ENCODE data around the gene FGL2. TPM values are rescaled to one million over a fixed set of nuclear protein-coding genes. Genes with fewer than 3 reads are reported as not detected.
"Not testable (repeated sequence)": the region's sequence is repeated elsewhere in the genome, so short reads cannot be mapped to it uniquely, and the experiment has no call there.

Gene FGL2
- total and polyA plus RNA-seq, 11 donors = 2.5 to 56.9 (median 8.6) TPM

DNA sequence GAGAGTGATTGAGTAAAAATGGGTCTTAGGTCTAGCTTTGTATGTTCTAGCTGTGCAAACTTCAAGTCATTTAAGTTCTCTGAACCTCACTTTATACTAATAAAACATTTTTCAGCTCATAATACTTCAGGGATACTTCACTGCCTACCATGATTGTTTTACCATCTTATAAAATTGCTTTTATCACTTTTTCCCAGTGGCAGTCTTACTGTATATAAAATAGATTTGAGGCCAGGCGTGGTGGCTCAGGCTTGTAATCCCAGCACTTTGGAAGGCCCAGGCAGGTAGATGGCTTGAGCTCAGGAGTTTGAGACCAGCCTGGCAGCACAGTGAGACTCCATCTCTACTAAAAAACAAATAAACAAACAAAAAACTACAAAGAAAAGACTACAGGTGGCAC is 17.4 kb downstream of the FGL2 start:
- TF ChIP-seq POLR2A (IDR thresholded peaks at IDR 0.05) = no peak
- TF ChIP-seq CTCF (IDR thresholded peaks at IDR 0.05) = no peak
- 96 to 100% (median 97%) methylated on average over 1 of the region's 1 CpG for WGBS, 4 donors

DNA sequence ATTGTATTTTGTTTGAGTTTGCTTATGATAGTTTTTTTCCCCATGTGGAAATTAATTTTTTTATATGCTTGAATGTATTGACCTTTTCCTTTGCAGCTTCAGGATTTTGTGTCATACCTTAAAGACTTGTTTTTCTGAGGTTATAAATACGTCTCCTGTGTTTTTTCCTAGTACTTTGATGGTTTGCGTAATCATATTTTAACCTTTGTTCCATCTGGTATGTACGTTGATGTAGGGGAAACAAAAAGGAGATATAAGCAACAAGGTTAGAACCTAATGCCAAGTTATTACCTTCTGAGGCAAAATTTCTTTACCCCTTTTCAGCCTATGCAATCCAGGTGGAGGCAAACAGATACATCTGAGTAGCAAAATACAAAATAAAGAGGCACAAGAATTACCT is 17.9 kb downstream of the FGL2 start:
- intact Hi-C loops (cut with DNase I) = no loop called here
- peaks cover 0 to 4% (median 0%) of the 10 kb centered on the region in 12 donors for H3K9me3 ChIP-seq
- no peak for DNase-seq
- no peak overlapping the region for H3K27ac ChIP-seq
- no peaks in the 10 kb centered on the region for H3K36me3 ChIP-seq
- no peak for ATAC-seq
- TF ChIP-seq CTCF (IDR thresholded peaks at IDR 0.05) (no peak), POLR2A (IDR thresholded peaks at IDR 0.05) (no peak)
- H3K4me1 ChIP-seq = peaks cover 0 to 40% (median 0%) of the 10 kb centered on the region in 12 donors
- H3K27me3 ChIP-seq = no peaks in the 10 kb centered on the region
- 92 to 98% (median 95%) methylated on average over 3 of the region's 3 CpGs for WGBS, 4 donors
- no peak overlapping the region for H3K4me3 ChIP-seq

More for the DNA sequence above, 17.4 kb downstream of the FGL2 start:
- Histone ChIP-seq H3K4me3 (no peak overlapping the region), H3K9me3 (peaks cover 0 to 4% (median 0%) of the 10 kb centered on the region in 12 donors), H3K36me3 (no peaks in the 10 kb centered on the region), H3K4me1 (peaks cover 0 to 45% (median 0%) of the 10 kb centered on the region in 12 donors), H3K27ac (no peak overlapping the region), H3K27me3 (no peaks in the 10 kb centered on the region)
- intact Hi-C loops (cut with DNase I) = no loop called here
- DNase-seq (no peak), ATAC-seq (no peak)

DNA sequence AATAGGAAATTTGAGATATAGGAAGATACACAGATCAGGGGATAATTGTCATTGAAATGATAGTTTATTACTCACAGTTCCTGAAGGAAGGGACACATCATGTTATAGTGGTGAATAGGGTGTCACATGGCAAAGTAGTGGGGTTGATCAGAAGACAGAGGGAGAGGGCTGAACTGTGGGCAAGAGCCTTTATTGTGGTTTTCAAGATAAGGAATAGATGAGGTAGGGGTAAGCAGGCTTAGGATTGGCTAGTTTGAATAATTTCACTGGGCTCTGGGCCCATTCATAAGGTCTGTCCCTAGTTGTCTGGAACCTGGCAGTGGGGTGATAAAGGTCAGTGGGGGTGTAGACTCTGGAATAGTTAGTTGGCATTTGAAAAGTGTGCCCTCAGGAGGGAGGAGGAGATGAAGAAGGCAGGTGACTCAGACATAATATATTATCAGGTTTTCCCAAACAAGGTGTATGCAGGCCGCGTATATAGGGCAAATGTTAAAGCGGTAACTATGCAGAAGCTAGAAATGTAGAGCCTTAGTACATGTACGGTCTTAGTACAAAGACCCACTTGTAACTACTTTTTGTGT is 18.5 kb downstream of the FGL2 start:
- DNase-seq = no peak
- Histone ChIP-seq H3K4me3 (no peak overlapping the region), H3K9me3 (peaks cover 0 to 4% (median 0%) of the 10 kb centered on the region in 12 donors), H3K27me3 (no peaks in the 10 kb centered on the region), H3K36me3 (no peaks in the 10 kb centered on the region), H3K4me1 (peaks cover 0 to 34% (median 0%) of the 10 kb centered on the region in 12 donors), H3K27ac (no peak overlapping the region)
- TF ChIP-seq POLR2A (IDR thresholded peaks at IDR 0.05) (no peak), CTCF (IDR thresholded peaks at IDR 0.05) (no peak)
- intact Hi-C loops (cut with DNase I) = no loop called here
- no peak for ATAC-seq
- WGBS, 4 donors = 88 to 99% (median 94%) methylated on average over 4 of the region's 4 CpGs

- DNase-seq; ATAC-seq; intact Hi-C loops (cut with DNase I): not testable (repeated sequence)
Observed at GRCh38 chr7:77178024-77178423, 21.6 kb downstream of the FGL2 start.

DNA sequence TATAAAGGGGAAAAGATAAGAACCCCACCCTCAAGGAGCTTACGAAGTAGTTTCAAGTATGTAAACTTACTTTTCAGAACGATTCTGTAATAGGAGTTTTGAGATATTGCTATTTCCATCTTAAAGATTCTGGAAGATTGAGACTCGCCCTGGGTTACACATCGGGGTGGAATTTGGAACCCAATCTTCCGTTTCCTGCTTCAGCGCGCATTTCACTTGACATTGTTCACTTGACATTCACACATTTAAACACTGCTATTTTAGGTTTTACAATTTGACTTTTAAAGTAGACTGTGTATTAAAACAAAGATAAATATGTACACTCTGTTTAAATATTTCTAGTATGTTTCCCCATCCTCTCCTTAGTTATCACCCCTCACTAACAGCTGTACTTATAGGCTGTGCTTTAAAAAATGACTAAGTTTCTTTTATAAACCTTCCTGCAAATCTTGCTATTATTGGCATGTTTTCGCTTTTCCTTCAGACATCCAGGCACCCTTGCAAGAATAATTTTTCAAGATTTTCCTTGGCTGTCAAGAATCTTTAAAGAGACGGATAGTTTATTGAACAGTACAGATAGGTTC is 22.2 kb downstream of the FGL2 start:
- H3K4me3 ChIP-seq; H3K9me3 ChIP-seq; intact Hi-C loops (cut with DNase I); H3K27ac ChIP-seq; H3K4me1 ChIP-seq; DNase-seq; H3K27me3 ChIP-seq; H3K36me3 ChIP-seq; ATAC-seq: not testable (repeated sequence)
- WGBS, 4 donors = 66 to 84% (median 71%) methylated on average over 9 of the region's 9 CpGs

More at GRCh38 chr7:77178024-77178423, 21.6 kb downstream of the FGL2 start:
- not testable (repeated sequence) for H3K27ac ChIP-seq, H3K4me3 ChIP-seq, H3K27me3 ChIP-seq, H3K36me3 ChIP-seq, H3K4me1 ChIP-seq, H3K9me3 ChIP-seq

GRCh38 chr7:77175274-77175800 is 24.3 kb downstream of the FGL2 start:
- peak overlapping the region in 1 of 12 donors; percentile 23 for H3K27ac ChIP-seq
- DNase-seq; H3K36me3 ChIP-seq; H3K27me3 ChIP-seq; H3K4me3 ChIP-seq; H3K9me3 ChIP-seq; ATAC-seq; H3K4me1 ChIP-seq; intact Hi-C loops (cut with DNase I): not testable (repeated sequence)
- 86 to 98% (median 89%) methylated on average over 1 to 2 of the region's 3 CpGs for WGBS, 4 donors

GRCh38 chr7:77174418-77174817 is 25.2 kb downstream of the FGL2 start:
- DNase-seq; H3K36me3 ChIP-seq; intact Hi-C loops (cut with DNase I); ATAC-seq; H3K4me1 ChIP-seq; H3K4me3 ChIP-seq; H3K27me3 ChIP-seq; H3K27ac ChIP-seq; H3K9me3 ChIP-seq: not testable (repeated sequence)
- WGBS, 4 donors = 93 to 100% (median 94%) methylated on average over 2 to 3 of the region's 4 CpGs
